Measurements from ENCODE around the gene TMEM266.
"Not testable (repeated sequence)": the region's sequence is repeated elsewhere in the genome, so short reads cannot be mapped to it uniquely, and the experiment has no call there.

The TMEM266 gene

GRCh38 chr15:76032046-76032445 is 27.7 kb upstream of the TMEM266 start:
- DNase-seq (ENCODE audit: extremely low spot score) = no peak
- CTCF ChIA-PET = no interaction called here
- POLR2A ChIA-PET = no interaction called here
- TF ChIP-seq ARNT (IDR thresholded peaks at IDR 0.05) (no peak), PKNOX1 (IDR thresholded peaks at IDR 0.05) (no peak), NFRKB (IDR thresholded peaks at IDR 0.05) (no peak), SP1 (IDR thresholded peaks at IDR 0.05) (no peak)

GRCh38 chr15:76033438-76033837 is 26.3 kb upstream of the TMEM266 start:
- POLR2A ChIA-PET = no interaction called here

GRCh38 chr15:76034111-76034510 is 25.7 kb upstream of the TMEM266 start:
- TF ChIP-seq SP1 (IDR thresholded peaks at IDR 0.05) (no peak), ARNT (IDR thresholded peaks at IDR 0.05) (no peak), CTBP1 (IDR thresholded peaks at IDR 0.05; ENCODE audit: borderline replicate concordance) (no peak), FOXA1 (IDR thresholded peaks at IDR 0.05) (no peak), LEF1 (IDR thresholded peaks at IDR 0.05; ENCODE audit: borderline replicate concordance) (no peak), HDGF (IDR thresholded peaks at IDR 0.05; ENCODE audit: borderline replicate concordance) (no peak), BHLHE40 (IDR thresholded peaks at IDR 0.05; ENCODE audit: borderline replicate concordance) (no peak)
- ChIA-PET CTCF (no interaction called here), POLR2A (no interaction called here)
- DNase-seq (ENCODE audit: extremely low spot score) = no peak

More at GRCh38 chr15:76033438-76033837, 26.3 kb upstream of the TMEM266 start:
- TF ChIP-seq FOXA1 (IDR thresholded peaks at IDR 0.05) (no peak), CTBP1 (IDR thresholded peaks at IDR 0.05; ENCODE audit: borderline replicate concordance) (no peak), L3MBTL2 (conservative IDR thresholded peaks at IDR 0.05) (no peak), NFRKB (IDR thresholded peaks at IDR 0.05) (no peak), ELF4 (IDR thresholded peaks at IDR 0.05) (no peak), TARDBP (IDR thresholded peaks at IDR 0.05) (no peak), ARNT (IDR thresholded peaks at IDR 0.05) (no peak), HDGF (IDR thresholded peaks at IDR 0.05; ENCODE audit: borderline replicate concordance) (no peak), FOXM1 (IDR thresholded peaks at IDR 0.05; ENCODE audit: borderline replicate concordance) (no peak), BHLHE40 (IDR thresholded peaks at IDR 0.05; ENCODE audit: borderline replicate concordance) (no peak), PKNOX1 (IDR thresholded peaks at IDR 0.05) (no peak), SUZ12 (IDR thresholded peaks at IDR 0.05) (no peak)
- CTCF ChIA-PET = interaction anchor here (1.0 kb wide), 1 partner anchor 14 kb away, joined by 3 read pairs; no protein-coding TSS in a partner anchor
- no peak for DNase-seq (ENCODE audit: extremely low spot score)

GRCh38 chr15:76035593-76035992 is 24.2 kb upstream of the TMEM266 start:
- no peak for TF ChIP-seq BHLHE40 (IDR thresholded peaks at IDR 0.05; ENCODE audit: borderline replicate concordance)
- TF ChIP-seq FOXK2 (IDR thresholded peaks at IDR 0.05) = no peak
- TF ChIP-seq PKNOX1 (IDR thresholded peaks at IDR 0.05) = no peak
- no peak for TF ChIP-seq TARDBP (IDR thresholded peaks at IDR 0.05)
- TF ChIP-seq ELF4 (IDR thresholded peaks at IDR 0.05) = no peak
- TF ChIP-seq NFRKB (IDR thresholded peaks at IDR 0.05) = no peak
- TF ChIP-seq SP1 (IDR thresholded peaks at IDR 0.05) = no peak
- no peak for TF ChIP-seq CTBP1 (IDR thresholded peaks at IDR 0.05; ENCODE audit: borderline replicate concordance)
- no peak for TF ChIP-seq ARNT (IDR thresholded peaks at IDR 0.05)
- no peak for TF ChIP-seq HDGF (IDR thresholded peaks at IDR 0.05; ENCODE audit: borderline replicate concordance)
- no peak for TF ChIP-seq ZNF384 (IDR thresholded peaks at IDR 0.05)
- DNase-seq (ENCODE audit: extremely low spot score) = no peak
- CTCF ChIA-PET = no interaction called here
- POLR2A ChIA-PET = no interaction called here

GRCh38 chr15:76038512-76038911 is 21.3 kb upstream of the TMEM266 start:
- ChIA-PET CTCF (no interaction called here), POLR2A (no interaction called here)
- no peak for DNase-seq (ENCODE audit: extremely low spot score)
- TF ChIP-seq L3MBTL2 (conservative IDR thresholded peaks at IDR 0.05) (no peak), ZNF384 (IDR thresholded peaks at IDR 0.05) (no peak), FOXA1 (IDR thresholded peaks at IDR 0.05) (no peak), ARNT (IDR thresholded peaks at IDR 0.05) (no peak), ELF4 (IDR thresholded peaks at IDR 0.05) (no peak)

GRCh38 chr15:76054201-76054600 is 5.6 kb upstream of the TMEM266 start:
- DNase-seq (ENCODE audit: extremely low spot score); POLR2A ChIA-PET: not testable (repeated sequence)
- CTCF ChIA-PET = interaction anchor here (2.2 kb wide), 1 partner anchor 85 kb away, joined by 7 read pairs; no protein-coding TSS in a partner anchor

- POLR2A ChIA-PET = interaction anchor here (0.6 kb wide), 1 partner anchor 82 kb away, joined by 3 read pairs; no protein-coding TSS in a partner anchor
- CTCF ChIA-PET = interaction anchor here (0.6 to 7.2 kb wide), 11 partner anchors 8 to 638 kb away, joined by 3 to 132 read pairs (median 3); no protein-coding TSS in a partner anchor
- no peak for TF ChIP-seq FOXA1 (IDR thresholded peaks at IDR 0.05)
- TF ChIP-seq BHLHE40 (IDR thresholded peaks at IDR 0.05; ENCODE audit: borderline replicate concordance) = no peak
- no peak for TF ChIP-seq ELF4 (IDR thresholded peaks at IDR 0.05)
- no peak for TF ChIP-seq NFRKB (IDR thresholded peaks at IDR 0.05)
- no peak for TF ChIP-seq SP1 (IDR thresholded peaks at IDR 0.05)
- no peak for TF ChIP-seq ARNT (IDR thresholded peaks at IDR 0.05)
- no peak for TF ChIP-seq L3MBTL2 (conservative IDR thresholded peaks at IDR 0.05)
- no peak for TF ChIP-seq TARDBP (IDR thresholded peaks at IDR 0.05)
- TF ChIP-seq FOXK2 (IDR thresholded peaks at IDR 0.05) = no peak
- TF ChIP-seq FOXM1 (IDR thresholded peaks at IDR 0.05; ENCODE audit: borderline replicate concordance) = no peak
- TF ChIP-seq LEF1 (IDR thresholded peaks at IDR 0.05; ENCODE audit: borderline replicate concordance) = no peak
- TF ChIP-seq CTBP1 (IDR thresholded peaks at IDR 0.05; ENCODE audit: borderline replicate concordance) = no peak
- no peak for TF ChIP-seq HDGF (IDR thresholded peaks at IDR 0.05; ENCODE audit: borderline replicate concordance)
- TF ChIP-seq ZNF384 (IDR thresholded peaks at IDR 0.05) = no peak
- no peak for TF ChIP-seq PKNOX1 (IDR thresholded peaks at IDR 0.05)
- TF ChIP-seq SUZ12 (IDR thresholded peaks at IDR 0.05) = no peak
Observed at GRCh38 chr15:76056931-76057330, 2.9 kb upstream of the TMEM266 start.

More at GRCh38 chr15:76056931-76057330, 2.9 kb upstream of the TMEM266 start:
- no peak for DNase-seq (ENCODE audit: extremely low spot score)
